NB4 (cell line): ENCODE measurements around the gene MS4A3.

Experiments
- DNase-seq: peaks from one replicate; pipeline ENCODE4 v3.0.0; 2010; ENCODE audit warnings: low read depth
- H3K4me3 ChIP-seq: one replicate; pipeline ENCODE4 v1.5.1; 2011; ENCODE audit warnings: mild to moderate bottlenecking, low read depth, low read length, moderate library complexity
- CTCF ChIP-seq: IDR thresholded peaks from one replicate; pipeline ENCODE4 v1.5.1; 2012; ENCODE audit warnings: low read depth, low read length
- MAX ChIP-seq: IDR thresholded peaks from 2 replicates; pipeline ENCODE4 v1.6.1; 2011; ENCODE audit warnings: low read depth, low read length
- MYC ChIP-seq: IDR thresholded peaks from 2 replicates; pipeline ENCODE4 v1.6.1; 2011; ENCODE audit warnings: low read depth, low read length
- POLR2A ChIP-seq: IDR thresholded peaks from 2 replicates; pipeline ENCODE4 v1.6.1; 2011; ENCODE audit warnings: mild to moderate bottlenecking; ENCODE audit not compliant: insufficient read length; ENCODE audit errors: extremely low read depth

The MS4A3 gene

DNA sequence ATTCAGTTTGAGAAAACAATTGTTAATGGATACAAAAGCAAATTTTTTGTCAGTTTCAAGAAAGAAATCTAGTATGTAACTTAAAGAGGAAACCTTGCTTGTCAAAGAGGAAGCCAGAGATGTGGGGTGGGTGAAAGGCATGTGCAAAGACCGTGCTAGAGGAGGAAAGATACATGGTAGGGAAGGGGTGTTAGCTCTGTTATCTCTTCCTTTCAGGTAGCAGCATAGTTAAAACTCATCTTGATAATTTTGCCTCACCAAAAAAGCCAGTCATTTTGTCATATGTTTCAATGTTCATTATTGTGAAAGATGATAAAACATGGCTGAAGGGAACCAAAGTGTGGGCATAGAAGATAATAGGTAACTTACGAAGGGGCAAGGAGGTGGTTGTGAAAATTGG, 29.4 kb downstream of the MS4A3 start:
- H3K4me3 ChIP-seq, result no peak overlapping the region
- no peak for DNase-seq
- no peak for TF ChIP-seq MAX
- TF ChIP-seq CTCF, result no peak
- no peak for TF ChIP-seq POLR2A
- no peak for TF ChIP-seq MYC

- TF ChIP-seq POLR2A, result no peak
- TF ChIP-seq MYC, result no peak
- no peak for TF ChIP-seq CTCF
- no peak for TF ChIP-seq MAX
- no peak overlapping the region for H3K4me3 ChIP-seq
- DNase-seq, result no peak
Measured at GRCh38 chr11:60087239-60087638, 30.8 kb downstream of the MS4A3 start.

- no peak within 1 kb of the TSS for H3K4me3 ChIP-seq
- no peak for TF ChIP-seq MAX
- TF ChIP-seq POLR2A, result no peak
- no peak for TF ChIP-seq MYC
- no peak for TF ChIP-seq CTCF
- no peak for DNase-seq
Measured at GRCh38 chr11:60088364-60088763, 31.9 kb downstream of the MS4A3 start, which contains the start of gene MS4A2. MS4A2 (plus strand) TSS chr11:60088664; CDS start chr11:60088766, 102 bp downstream.

GRCh38 chr11:60095477-60096120, 39.1 kb downstream of the MS4A3 start:
- no peak for DNase-seq
- no peak overlapping the region for H3K4me3 ChIP-seq
- TF ChIP-seq MYC, result no peak
- TF ChIP-seq POLR2A, result no peak
- no peak for TF ChIP-seq MAX
- no peak for TF ChIP-seq CTCF

- TF ChIP-seq CTCF (no peak), MAX (no peak), POLR2A (no peak)
- no peak overlapping the region for H3K4me3 ChIP-seq
- no peak for DNase-seq
Measured at GRCh38 chr11:60097189-60097588, 40.7 kb downstream of the MS4A3 start.

DNA sequence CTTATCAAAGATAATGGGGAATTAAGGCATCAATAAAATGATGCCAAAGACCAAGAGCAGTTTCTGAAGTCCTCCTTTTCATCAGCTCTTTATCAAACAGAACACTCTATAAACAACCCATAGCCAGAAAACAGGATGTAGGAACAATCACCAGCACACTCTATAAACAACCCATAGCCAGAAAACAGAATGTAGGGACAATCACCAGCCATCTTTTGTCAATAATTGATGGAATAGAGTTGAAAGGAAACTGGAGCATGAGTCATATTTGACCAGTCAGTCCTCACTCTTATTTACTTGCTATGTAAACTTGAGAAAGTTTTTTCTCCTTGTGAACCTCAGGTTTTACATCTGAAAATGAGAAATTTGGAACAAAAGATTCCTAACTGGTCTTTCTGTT, 42.0 kb downstream of the MS4A3 start:
- H3K4me3 ChIP-seq, result no peak overlapping the region
- DNase-seq, result no peak
- no peak for TF ChIP-seq POLR2A
- TF ChIP-seq CTCF, result no peak
- TF ChIP-seq MAX, result no peak
- no peak for TF ChIP-seq MYC
